GM12878 (cell line): Measurements from ENCODE around the gene TAPT1.

Experiments
- ATF7 ChIP-seq: fragments of 450-650 bp; IDR thresholded peaks from 2 replicates; pipeline ENCODE4 v1.6.1; 2016; ENCODE audit warnings: low read depth, mild to moderate bottlenecking
- EZH2 ChIP-seq: IDR thresholded peaks from 2 replicates; pipeline ENCODE4 v1.6.1; 2012; ENCODE audit warnings: low read depth, mild to moderate bottlenecking, control low read depth, inconsistent platforms, low read length, borderline replicate concordance; ENCODE audit not compliant: control insufficient read depth
- MTA3 ChIP-seq: IDR thresholded peaks from 2 replicates; pipeline ENCODE4 v1.6.1; 2012; ENCODE audit warnings: low read length, inconsistent platforms, borderline replicate concordance
- NFYB ChIP-seq: IDR thresholded peaks from 2 replicates; pipeline ENCODE4 v1.6.1; 2011; ENCODE audit warnings: low read depth, mild to moderate bottlenecking, low read length, improper control_type of control experiment, moderate library complexity; ENCODE audit not compliant: insufficient read depth
- SIN3A ChIP-seq: IDR thresholded peaks from 2 replicates; pipeline ENCODE4 v1.6.1; 2012; ENCODE audit warnings: low read depth, low read length, improper control_type of control experiment
- TF ChIP-seq, protein P1 (sequence below): IDR thresholded peaks from 2 replicates; pipeline ENCODE4 v1.6.1; 2011; ENCODE audit warnings: mild to moderate bottlenecking, low read depth, low read length, moderate library complexity; ENCODE audit not compliant: insufficient replicate concordance

DNA sequence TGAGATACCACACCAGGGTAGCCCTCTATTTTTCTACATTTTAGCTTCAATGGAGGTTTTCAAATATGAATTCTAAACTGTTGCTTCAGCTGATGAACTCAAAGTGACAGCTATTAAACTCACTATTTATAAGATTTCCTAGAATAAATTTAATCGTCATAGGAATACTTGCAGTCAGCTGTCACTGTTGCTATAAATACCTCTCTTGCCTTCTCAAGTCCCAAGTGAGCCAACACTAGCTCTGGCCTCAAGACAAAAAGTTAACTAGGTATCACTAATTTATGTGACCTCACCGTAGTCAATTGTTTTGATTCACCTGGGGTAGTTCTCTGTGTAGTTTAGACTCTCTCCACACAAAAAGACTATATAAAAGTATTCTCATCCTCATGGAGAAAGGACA is 108.2 kb downstream of the TAPT1 start:
- TF ChIP-seq SIN3A (no peak), ATF7 (no peak), NFYB (no peak), EZH2 (no peak), MTA3 (no peak)
- TF ChIP-seq, protein P1, sequence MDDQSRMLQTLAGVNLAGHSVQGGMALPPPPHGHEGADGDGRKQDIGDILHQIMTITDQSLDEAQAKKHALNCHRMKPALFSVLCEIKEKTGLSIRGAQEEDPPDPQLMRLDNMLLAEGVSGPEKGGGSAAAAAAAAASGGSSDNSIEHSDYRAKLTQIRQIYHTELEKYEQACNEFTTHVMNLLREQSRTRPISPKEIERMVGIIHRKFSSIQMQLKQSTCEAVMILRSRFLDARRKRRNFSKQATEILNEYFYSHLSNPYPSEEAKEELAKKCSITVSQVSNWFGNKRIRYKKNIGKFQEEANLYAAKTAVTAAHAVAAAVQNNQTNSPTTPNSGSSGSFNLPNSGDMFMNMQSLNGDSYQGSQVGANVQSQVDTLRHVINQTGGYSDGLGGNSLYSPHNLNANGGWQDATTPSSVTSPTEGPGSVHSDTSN, result no peak
